Lung (tissue), 12 donors: Measurements from ENCODE around the gene CSE1L. TPM values are rescaled to one million over a fixed set of nuclear protein-coding genes. Genes with fewer than 3 reads are reported as not detected.

Experiments used
- ATAC-seq: fragments of 200-7000 bp; cut with Tn5 transposase; one replicate; pipeline ENCODE4 v1.9.1; 2020; ENCODE audit warnings: moderate number of reproducible peaks; ENCODE audit not compliant: insufficient read depth, low FRiP score
- DNase-seq, 3 donors: peaks; one replicate each; pipeline ENCODE4 v3.0.0-alpha.2; 2013 to 2017
- H3K27ac ChIP-seq, 2 donors: one replicate each; pipeline ENCODE4 v1.5.1; 2013; ENCODE audit warnings: mild to moderate bottlenecking in 2 of 2, moderate library complexity in 2 of 2, control low read depth in 1 of 2, inconsistent platforms in 1 of 2, low read depth in 1 of 2, low read length in 1 of 2
- H3K27me3 ChIP-seq, 3 donors: one replicate each; pipeline ENCODE4 v1.5.1; 2013; ENCODE audit warnings: low read length in 2 of 3; ENCODE audit not compliant: control insufficient read depth in 3 of 3, insufficient read depth in 3 of 3
- H3K36me3 ChIP-seq, 4 donors: one replicate each; pipeline ENCODE4 v1.5.1; 2013; ENCODE audit warnings: low read length in 4 of 4, mild to moderate bottlenecking in 1 of 4, moderate library complexity in 1 of 4; ENCODE audit not compliant: control insufficient read depth in 4 of 4, insufficient read depth in 4 of 4
- H3K4me1 ChIP-seq, 5 donors: one replicate each; pipeline ENCODE4 v1.5.1; 2013; ENCODE audit warnings: low read length in 5 of 5, mild to moderate bottlenecking in 2 of 5, moderate library complexity in 1 of 5; ENCODE audit not compliant: control insufficient read depth in 5 of 5, insufficient read depth in 5 of 5
- H3K4me3 ChIP-seq: one replicate; pipeline ENCODE4 v1.5.1; 2013; ENCODE audit warnings: mild to moderate bottlenecking, control low read depth, moderate library complexity
- H3K9ac ChIP-seq, 2 donors: one replicate each; pipeline ENCODE4 v1.5.1; 2013; ENCODE audit warnings: low read length in 2 of 2, control low read depth in 1 of 2; ENCODE audit not compliant: insufficient read depth in 1 of 2
- H3K9me3 ChIP-seq, 4 donors: one replicate each; pipeline ENCODE4 v1.5.1; 2013; ENCODE audit warnings: low read length in 3 of 4, mild to moderate bottlenecking in 1 of 4, moderate library complexity in 1 of 4; ENCODE audit not compliant: control insufficient read depth in 4 of 4, insufficient read depth in 3 of 4
- CTCF ChIP-seq: IDR thresholded peaks from 2 replicates; pipeline ENCODE4 v1.5.1; 2012; ENCODE audit warnings: mild to moderate bottlenecking; ENCODE audit errors: control extremely low read depth, extremely low read depth
- WGBS, 2 donors: extraction: QIAGEN DNeasy Blood & Tissue Kit; methylation state at CpG; one replicate each; pipeline ENCODE4 v1.1.7; 2013; 5-methylcytosine and 5-hydroxymethylcytosine counted together
- polyA plus RNA-seq, 2 donors: library from polyadenylated mRNA; stranded (reverse); fragments of 200-250 nt; gene quantifications; one replicate each; pipeline ENCODE4 v1.2.1, GENCODE V29; 2013
- total RNA-seq, 2 donors: library from RNA; depleted of rRNA in 1 of 2; stranded (reverse); fragments of >200 nt in 1 of 2; gene quantifications; one replicate each; pipeline ENCODE4 v1.2.1, GENCODE V29; 2014 to 2021
- donor health status: control.
- donor health status: control.
- donor health status: Bipolar disorder and iron deficiency.
- donor health status: healthy.
- donor health status: DM: yes; HTN: yes; CAD: no.

CSE1L gene
- total and polyA plus RNA-seq, 4 donors, result 23.9 to 47.0 (median 30.5) TPM

GRCh38 chr20:49034070-49034732 lies 11.9 kb upstream of the CSE1L start:
- Histone ChIP-seq H3K27ac (no peak overlapping the region), H3K27me3 (no peaks in the 10 kb centered on the region), H3K36me3 (peaks cover 10 to 23% (median 21%) of the 10 kb centered on the region in 4 donors), H3K4me3 (no peak overlapping the region), H3K9ac (no peak overlapping the region), H3K9me3 (no peaks in the 10 kb centered on the region), H3K4me1 (no peaks in the 10 kb centered on the region)
- WGBS, 2 donors, result 93% methylated on average over 7 of the region's 7 CpGs
- TF ChIP-seq CTCF, result no peak
- ATAC-seq, result no peak
- DNase-seq, result no peak

- Histone ChIP-seq H3K4me3 (no peak overlapping the region), H3K27me3 (no peaks in the 10 kb centered on the region), H3K9ac (no peak overlapping the region), H3K36me3 (peaks cover 9 to 14% (median 10%) of the 10 kb centered on the region in 4 donors), H3K27ac (no peak overlapping the region), H3K9me3 (no peaks in the 10 kb centered on the region), H3K4me1 (no peaks in the 10 kb centered on the region)
- no peak for DNase-seq
- no peak for TF ChIP-seq CTCF
- no peak for ATAC-seq
- 23 to 51% methylated on average over 3 of the region's 3 CpGs for WGBS, 2 donors
Measured at GRCh38 chr20:49037962-49038387, 8.1 kb upstream of the CSE1L start.

- Histone ChIP-seq H3K4me3 (no peak overlapping the region), H3K27ac (no peak overlapping the region), H3K36me3 (peaks cover 0 to 4% (median under 1%) of the 10 kb centered on the region in 4 donors), H3K4me1 (no peaks in the 10 kb centered on the region), H3K9me3 (no peaks in the 10 kb centered on the region), H3K9ac (no peak overlapping the region), H3K27me3 (no peaks in the 10 kb centered on the region)
- whole genome bisulfite sequencing, 2 donors, result 96% methylated on average over 5 of the region's 5 CpGs
- no peak for TF ChIP-seq CTCF
- DNase-seq (no peak), ATAC-seq (no peak)
Measured at GRCh38 chr20:49039854-49040253, 6.3 kb upstream of the CSE1L start.

- Histone ChIP-seq H3K9me3 (no peaks in the 10 kb centered on the region), H3K27ac (no peak overlapping the region), H3K4me1 (peaks cover 0 to 6% (median 2%) of the 10 kb centered on the region in 5 donors), H3K27me3 (no peaks in the 10 kb centered on the region), H3K36me3 (peaks cover 0 to 3% (median 0%) of the 10 kb centered on the region in 4 donors), H3K4me3 (no peak overlapping the region), H3K9ac (no peak overlapping the region)
- ATAC-seq (no peak), DNase-seq (no peak)
- TF ChIP-seq CTCF, result no peak
- whole genome bisulfite sequencing, 2 donors, result 91 to 98% methylated on average over 5 of the region's 5 CpGs
Measured at GRCh38 chr20:49043000-49043399, 3.1 kb upstream of the CSE1L start.
